C4-2B (cell line): ENCODE results near the gene UFC1.

Source experiments
- CTCF ChIP-seq: fragments of 450-650 bp; conservative IDR thresholded peaks from 2 replicates; pipeline ENCODE4 v1.5.1; 2017; ENCODE audit warnings: mild to moderate bottlenecking
- ZFX ChIP-seq: fragments of 450-650 bp; IDR thresholded peaks from 2 replicates; pipeline ENCODE4 v1.6.1; 2017

DNA sequence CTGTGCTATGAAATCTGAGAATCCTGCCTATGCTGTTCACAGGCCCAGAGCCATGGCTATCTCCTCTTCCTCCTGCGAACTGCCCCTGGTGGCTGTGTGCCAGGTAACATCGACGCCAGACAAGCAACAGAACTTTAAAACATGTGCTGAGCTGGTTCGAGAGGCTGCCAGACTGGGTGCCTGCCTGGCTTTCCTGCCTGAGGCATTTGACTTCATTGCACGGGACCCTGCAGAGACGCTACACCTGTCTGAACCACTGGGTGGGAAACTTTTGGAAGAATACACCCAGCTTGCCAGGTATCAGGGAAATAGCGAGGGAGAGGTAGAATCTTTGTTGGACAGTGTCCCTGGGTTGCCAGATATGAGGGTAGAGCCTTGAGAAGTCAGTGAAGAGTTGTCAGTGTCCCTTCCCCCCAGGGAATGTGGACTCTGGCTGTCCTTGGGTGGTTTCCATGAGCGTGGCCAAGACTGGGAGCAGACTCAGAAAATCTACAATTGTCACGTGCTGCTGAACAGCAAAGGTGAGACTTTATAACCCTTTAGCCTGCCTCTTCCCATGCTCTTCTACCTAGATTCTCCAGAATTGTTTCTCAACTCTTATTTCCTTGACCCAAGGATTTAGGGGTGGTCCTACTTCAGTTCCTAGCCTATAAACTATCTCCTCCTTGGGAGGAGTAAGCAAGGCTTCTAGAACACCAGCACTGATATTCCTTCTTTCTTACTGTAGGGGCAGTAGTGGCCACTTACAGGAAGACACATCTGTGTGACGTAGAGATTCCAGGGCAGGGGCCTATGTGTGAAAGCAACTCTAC, 34.5 kb upstream of the UFC1 start:
- peak; percentile 64 for TF ChIP-seq CTCF
- TF ChIP-seq ZFX, result no peak
